Right lobe of liver (tissue), 4 donors: ENCODE measurements around the gene FMO3.

Source experiments
- POLR2A ChIP-seq: fragments of 450-650 bp; IDR thresholded peaks from one replicate; pipeline ENCODE4 v1.6.1; 2017; ENCODE audit warnings: antibody characterized with exemption, mild to moderate bottlenecking
- TF ChIP-seq, protein P1 (sequence below), 4 donors: fragments of 200-600 bp in 3 of 4; fragments of 450-650 bp in 1 of 4; IDR thresholded peaks; one replicate each; pipeline versions ENCODE4 v1.5.1 to v1.8.0; 2016 to 2022; ENCODE audit warnings: antibody characterized with exemption in 4 of 4, mild to moderate bottlenecking in 2 of 4
- donor health status: DM: no; HTN: no; CAD: no.
- donor health status: DM: no; HTN: no; CAD: no.
- donor health status: DM: no; HTN: yes; CAD: no.

DNA sequence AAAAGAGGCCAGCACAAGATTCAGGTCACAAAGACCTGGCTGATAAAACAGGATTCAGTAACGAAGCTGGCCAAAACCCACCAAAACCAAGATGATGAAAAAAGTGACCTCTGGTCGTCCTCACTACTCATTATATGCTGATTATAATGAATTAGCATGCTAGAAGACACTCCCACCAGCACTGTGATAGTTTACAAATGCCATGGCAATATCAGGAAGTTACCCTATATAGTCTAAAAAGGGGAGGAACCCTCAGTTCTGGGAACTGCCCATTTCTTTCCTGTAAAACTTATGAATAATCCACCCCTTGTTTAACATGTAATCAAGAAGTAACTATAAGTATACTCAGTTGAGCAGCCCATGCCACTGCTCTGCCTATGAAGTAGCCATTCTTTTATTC is 68.4 kb downstream of the FMO3 start:
- TF ChIP-seq, protein P1, sequence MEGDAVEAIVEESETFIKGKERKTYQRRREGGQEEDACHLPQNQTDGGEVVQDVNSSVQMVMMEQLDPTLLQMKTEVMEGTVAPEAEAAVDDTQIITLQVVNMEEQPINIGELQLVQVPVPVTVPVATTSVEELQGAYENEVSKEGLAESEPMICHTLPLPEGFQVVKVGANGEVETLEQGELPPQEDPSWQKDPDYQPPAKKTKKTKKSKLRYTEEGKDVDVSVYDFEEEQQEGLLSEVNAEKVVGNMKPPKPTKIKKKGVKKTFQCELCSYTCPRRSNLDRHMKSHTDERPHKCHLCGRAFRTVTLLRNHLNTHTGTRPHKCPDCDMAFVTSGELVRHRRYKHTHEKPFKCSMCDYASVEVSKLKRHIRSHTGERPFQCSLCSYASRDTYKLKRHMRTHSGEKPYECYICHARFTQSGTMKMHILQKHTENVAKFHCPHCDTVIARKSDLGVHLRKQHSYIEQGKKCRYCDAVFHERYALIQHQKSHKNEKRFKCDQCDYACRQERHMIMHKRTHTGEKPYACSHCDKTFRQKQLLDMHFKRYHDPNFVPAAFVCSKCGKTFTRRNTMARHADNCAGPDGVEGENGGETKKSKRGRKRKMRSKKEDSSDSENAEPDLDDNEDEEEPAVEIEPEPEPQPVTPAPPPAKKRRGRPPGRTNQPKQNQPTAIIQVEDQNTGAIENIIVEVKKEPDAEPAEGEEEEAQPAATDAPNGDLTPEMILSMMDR (IDR thresholded peaks at IDR 0.05), result no peak
- TF ChIP-seq POLR2A, result no peak
